Activated T-helper 1 cell treated with anti-CD3 and anti-CD28 coated beads, Interleukin-2, amount 50 U/mL, for 16 hours (primary cell): ENCODE data around the gene SNX25.

Source experiments
- DNase-seq, 2 donors: peaks; one replicate each; pipeline ENCODE4 v3.0.0-alpha.2; 2020; ENCODE audit warnings: low read depth in 1 of 2, low spot score in 1 of 2

Gene SNX25

DNA sequence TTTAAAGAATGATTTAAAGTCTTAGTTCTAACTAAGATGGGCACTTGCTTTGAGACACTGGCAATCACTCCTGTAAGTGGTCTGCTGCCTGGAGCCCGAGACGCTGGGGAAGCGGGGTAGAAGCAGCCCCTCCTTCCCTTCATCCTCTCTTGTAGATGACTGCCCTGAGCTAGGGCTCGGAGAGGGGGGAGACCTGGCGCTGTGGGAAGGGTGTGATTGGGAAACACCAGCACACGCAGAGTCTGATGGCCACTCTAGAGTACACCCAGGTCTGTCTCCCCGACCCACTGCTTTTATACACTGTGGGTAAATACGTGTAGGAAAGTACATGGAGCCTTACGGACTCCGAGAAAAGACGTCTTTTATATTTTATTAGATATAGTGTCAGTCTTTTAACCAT is 162.3 kb downstream of the SNX25 start:
- DNase-seq, result no peak

DNA sequence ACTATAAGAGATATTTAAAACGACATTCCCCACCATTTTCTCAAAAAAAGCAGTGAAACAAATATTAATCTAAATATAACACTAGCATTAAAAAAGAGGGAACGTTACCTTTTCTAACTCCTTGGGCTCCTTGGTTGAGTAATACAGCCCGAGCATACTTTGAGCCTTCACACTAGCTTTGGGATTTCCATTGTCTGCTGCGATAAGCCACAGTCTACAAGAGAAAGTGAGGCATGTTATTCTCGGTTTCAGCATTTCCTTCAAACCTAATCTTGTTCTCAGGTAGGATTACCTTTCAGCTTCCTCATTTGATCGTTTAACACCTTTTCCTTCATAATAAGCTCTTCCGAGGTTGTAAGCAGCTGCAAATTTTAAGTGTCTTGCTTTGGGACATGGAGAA is 164.6 kb downstream of the SNX25 start:
- no peak for DNase-seq

DNA sequence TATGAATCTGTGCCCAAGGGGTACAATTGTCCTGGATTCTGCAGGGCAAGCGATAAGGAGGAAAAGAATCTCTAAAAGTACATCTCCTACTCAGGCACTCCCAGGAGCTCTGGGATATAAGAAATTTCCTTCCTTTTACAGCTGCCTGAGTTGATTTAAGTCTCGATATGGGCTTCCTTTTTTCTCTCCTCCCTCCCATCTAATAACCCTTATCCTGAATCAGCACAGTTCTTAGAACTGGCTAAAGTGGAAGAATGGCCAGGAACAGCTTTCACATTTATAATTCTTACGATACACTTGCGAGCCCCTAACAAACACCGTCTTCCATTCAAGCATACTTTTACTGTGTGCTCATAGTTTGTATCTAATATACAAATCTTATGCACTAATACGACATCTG is 165.2 kb downstream of the SNX25 start:
- DNase-seq, result no peak

DNA sequence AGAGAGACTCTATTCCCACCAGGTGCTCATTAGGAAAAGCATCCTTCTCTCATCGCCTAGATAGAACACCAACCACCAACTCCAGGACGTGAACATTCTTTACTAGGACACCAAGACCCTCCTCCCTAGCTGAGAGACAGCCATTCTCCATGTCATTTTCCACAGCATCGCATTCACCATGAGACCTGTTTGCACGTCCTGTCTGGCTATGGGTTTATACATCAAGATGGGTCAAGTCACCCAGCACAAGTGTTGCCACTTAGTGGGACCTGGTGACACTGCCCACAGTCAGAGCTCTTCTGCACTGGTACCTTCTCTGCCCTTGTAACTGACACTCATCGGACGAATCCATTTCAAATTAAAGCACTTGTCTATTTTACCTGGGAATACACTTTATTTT is 168.9 kb downstream of the SNX25 start:
- DNase-seq, result no peak

DNA sequence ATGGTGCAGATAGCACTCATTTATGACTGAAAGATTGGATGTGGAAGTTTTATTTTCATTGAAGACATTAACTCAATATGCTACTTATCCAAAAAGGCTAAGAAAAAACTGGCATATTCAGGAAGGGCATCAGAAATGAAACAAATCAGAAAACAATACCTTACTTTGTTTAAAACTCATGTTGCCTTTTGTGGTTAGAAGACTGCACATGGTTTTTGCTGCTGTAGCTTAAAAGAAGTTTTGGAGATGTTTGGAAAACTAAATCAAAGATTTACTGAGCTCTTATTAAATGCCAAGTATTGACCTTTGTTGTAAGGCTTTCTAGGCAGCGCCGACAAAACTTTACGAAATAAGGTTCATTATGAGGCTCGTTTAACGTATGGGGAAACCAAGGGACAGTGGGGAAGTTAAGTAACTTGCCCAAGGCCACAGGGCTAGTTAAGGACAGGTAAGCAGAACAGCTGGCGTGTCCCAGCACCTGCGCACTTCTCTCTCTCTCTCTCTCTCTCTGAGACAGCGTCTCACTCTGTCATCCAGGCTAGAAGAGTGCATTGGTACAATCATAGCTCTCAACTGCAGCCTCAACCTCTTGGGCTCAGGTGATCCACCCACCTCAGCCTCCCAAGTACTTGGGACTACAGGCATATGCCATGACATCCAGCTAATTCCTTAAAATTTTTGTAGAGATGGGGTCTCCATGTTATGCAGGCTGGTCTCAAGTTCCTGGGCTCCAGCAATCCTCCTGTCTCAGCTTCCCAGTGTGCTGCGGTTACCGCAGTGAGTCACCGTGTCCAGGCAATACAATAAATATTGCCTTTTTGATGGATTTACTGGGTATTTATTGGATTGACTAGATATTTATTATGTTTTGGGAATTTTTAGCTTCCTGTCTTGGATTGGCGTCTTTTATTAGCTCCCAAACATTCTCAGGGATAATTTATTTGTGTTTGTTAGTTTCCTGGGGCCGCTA is 170.2 kb downstream of the SNX25 start:
- DNase-seq, result no peak

DNA sequence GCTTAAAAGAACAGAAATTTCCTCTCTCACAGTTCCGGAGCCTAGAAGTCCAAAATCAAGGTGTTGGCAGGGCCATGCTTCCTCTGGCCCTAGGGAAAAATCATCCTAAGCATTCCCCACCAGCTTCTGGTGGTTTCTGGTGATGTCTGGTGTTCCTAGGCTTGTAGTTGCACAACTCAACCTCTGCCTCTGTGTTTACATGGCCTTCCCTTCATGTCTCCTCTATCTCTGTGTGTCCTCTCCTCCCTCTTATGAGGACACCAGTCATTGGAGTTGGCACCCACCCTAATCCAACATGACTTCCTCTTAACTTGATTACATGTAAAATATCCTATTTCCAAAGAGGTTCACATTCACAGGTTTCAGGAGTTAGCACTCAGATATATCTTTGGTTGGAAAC is 170.9 kb downstream of the SNX25 start:
- no peak for DNase-seq

DNA sequence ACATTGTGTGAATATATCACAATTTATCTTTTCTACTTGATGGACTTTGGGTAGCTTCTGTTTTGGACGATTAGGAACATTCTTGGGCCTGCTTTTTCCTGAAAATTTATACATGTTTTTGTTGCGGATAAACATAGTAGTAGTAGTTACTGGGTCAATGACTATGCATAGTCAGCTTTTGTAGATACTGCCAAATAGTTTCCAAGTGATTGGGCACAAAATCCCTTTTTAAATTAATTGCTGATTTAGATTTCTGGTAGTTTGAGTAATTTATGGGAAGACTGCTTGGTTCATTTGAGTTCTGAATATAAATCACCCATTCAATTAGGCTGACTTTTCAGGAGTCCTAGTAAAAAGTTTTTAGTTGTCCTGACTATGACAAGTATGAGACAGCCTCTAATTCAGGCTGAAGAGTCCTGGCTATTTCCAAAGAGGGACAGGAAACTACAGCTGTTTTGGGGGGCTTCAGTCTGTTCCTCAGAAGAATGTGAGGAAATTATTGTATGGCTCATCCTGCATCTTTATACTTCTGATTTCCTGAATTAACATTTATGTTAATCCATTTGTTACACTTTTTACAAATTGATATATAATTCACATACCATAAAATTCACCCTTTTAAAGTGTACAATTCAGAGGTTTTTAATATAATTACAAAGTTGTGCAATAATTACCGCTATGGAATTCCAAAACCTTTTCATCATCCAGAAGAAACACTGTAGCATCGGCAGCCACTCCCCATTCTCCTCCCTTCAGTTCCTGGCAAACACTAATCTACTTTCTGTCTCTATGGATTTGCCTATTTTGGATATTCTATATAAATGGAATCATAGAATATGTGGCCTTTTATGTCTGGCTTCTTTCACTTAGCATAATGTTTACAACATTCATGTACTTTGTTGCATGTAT is 172.1 kb downstream of the SNX25 start:
- DNase-seq, result no peak

DNA sequence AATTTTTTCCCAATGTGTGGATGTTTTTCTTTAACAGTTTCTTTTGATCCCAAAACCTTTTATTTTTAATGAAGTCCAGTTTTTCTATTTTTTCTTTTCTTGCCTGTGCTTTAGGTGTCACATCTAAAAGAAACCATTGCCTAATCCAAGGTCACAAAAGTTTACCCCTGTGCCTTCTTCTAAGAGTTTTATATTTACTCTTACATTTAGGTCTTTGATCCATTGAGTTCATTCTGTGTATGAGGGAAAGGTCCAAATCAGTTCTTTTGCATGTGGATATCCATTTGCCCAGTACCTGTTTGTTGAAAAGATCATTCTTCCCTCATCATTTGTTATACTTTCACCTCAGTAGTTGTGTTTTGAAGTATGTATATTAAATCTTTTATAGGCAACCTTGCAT is 173.4 kb downstream of the SNX25 start:
- DNase-seq, result no peak

DNA sequence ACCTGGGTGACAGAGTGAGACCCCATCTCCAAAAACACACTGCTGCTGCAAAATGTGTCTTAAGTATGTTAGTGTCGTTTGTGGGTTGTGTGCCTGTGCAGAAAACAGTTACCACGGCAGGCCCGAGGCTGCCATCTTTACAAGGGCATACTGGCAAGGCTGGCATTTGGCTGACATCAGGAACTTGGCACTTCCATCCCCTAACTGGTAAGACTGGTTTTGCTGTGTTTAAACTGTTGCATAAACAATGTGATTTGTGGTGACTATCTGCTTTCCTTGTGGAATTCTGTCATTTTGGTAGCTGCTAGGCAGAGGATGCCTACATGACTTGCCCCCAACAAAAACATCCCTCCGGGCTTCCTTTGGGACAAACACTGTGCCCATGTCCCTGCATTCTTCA is 174.1 kb downstream of the SNX25 start:
- no peak for DNase-seq

DNA sequence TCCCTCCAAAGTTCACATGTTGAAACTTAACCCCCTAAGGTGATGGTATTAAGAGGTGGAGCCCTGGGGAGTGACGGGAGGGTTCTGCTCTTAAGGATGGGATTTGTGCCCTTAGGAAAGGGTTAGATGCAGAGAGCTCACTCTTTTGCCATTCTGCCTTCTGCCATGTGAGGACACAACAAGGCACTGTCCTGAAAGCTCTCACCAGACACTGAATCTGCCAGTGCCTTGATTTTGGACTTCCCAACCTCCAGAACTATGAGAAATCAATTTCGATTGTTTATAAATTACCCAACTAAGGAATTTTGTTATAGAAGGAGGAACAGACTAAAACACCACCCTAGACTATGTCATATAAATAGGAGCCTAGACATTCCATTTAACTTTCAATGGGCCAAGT is 174.7 kb downstream of the SNX25 start:
- DNase-seq, result no peak

DNA sequence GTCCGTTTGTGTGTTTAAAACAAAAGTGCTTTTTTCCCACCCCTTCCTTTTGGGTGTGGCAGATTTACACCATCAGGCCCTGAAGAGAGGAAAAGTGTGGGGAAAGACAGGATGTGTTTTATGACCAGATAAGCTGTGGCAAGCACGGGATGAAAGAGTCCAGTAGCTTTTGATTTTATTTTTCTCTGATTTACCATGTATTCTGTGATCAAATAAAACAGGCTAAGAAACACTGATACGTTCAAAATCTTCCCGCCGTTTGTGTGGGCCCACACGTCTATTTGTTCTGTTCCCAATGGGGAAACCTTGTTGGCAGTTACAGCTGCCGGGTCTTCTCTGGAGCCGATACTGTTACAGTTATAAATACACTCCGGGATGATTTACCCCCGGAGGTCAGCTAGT is 175.5 kb downstream of the SNX25 start:
- no peak for DNase-seq

DNA sequence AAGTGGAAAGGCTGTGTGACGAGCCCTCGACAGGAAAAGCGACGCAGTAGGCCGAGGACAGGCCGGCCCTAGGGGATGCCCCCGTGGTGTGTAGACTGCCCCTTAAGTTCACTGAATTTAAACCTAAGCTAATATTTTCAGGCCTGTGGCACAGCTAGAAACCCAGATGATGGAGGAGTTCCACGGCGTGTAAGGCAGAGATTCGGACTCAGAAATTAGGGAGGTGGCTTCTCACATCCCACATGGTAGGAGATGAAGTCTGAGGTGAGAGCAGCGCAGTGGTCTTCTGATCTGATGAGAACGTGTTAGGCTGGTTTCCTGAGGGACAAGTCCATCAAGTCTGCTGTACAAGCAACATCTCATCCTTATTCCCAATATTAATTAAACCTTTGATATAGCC is 178.6 kb downstream of the SNX25 start:
- DNase-seq, result no peak

DNA sequence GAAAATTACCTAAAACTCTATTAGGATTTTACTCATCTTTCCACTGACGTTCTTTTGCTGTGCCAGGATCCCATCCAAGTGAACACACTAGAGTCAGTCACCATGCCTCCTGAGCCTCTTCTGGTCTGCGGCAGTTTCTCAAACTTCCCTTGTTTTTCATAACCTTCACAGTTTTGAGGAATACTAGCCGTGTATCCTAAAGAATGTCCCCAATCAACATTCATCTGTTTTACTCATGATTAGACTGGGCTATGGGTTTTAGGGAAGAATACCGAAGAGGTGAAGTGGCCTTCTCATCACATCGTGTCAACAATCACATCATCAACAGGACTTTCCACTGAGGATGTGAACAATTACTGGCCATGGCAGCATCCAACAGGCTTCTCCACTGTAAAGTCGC is 181.5 kb downstream of the SNX25 start:
- DNase-seq, result no peak

DNA sequence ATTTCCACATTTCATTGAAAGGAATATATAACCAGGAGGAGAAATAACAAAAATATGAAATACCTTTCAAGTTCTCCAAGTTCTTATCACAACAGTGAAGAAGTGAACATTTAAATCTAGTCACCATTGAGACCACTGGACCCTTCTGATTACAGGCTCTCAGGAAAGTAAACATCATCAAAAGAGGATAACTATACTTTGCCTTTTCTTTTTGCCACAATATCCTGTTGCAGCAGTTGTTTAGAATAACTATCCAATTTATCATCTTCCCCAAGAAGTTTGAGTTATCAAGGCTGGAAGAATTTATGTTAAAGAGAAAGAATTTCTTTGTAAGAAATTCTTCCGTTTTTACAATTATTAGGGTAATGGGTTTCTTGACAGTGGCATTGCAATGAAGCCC is 182.8 kb downstream of the SNX25 start:
- no peak for DNase-seq

DNA sequence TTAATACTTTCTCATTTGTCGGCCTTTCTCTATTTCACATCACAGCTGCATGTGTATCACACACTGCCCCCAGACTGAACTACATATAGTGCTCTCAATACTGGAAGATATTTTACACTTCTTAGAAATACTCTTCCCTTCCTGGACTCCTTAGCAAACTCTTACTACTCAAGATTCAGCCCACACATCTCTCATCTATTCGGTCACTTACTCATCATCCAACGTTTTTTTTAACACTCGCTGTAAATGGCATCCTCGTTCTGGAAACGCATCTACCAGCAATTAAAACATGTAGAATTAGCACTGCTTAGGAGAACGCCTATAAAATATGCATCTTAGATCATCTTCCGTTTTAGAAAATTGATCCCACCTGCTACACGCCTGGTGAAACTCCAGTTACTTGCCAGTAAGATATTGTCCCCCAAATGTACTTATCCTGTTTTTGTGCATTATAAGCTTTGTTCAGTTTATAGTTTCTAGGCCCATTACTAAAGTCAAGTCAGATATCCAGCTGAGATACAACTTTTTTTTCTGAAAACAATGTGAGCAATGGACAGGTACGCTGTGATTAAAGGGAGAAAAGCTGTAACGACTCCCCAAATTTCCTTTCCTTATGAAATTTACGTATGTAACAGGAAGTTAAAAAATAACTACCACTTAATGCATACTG is 185.3 kb downstream of the SNX25 start:
- DNase-seq, result no peak

DNA sequence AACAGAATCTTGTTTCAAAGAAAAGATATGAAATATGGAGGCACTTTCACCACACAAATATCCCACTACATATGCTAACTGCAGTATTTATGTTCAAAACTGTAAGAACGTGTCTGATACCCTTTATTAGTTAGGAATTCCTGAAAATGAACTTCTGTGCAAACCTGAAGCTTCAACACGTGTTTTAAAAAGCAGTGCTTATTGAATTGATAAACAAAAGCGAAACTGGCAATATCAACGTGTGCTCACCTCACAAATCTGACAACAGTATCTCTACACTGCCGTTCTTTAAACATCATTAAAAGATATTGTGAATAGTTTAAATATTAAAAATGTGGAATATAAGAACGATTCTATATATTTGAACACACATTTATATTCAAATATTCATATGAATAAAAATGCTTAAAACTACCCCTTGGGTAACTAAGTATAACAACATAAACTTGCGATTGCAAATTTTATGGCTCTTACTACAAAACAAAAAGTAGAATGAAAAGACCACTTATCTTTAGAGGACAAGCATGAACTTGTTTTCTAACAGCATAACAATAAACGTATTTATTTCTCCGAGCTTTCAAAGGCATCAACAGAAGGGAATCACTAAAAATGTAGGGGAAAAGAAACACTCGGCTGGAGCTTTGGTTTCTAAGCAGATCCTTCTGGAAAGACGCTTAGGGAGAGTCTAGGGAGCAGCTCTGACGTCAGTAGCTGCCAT is 186.0 kb downstream of the SNX25 start, which contains the start of gene LRP2BP:
LRP2BP (minus strand) TSS at position 687 of the 718 bp plus-strand sequence. CDS start 17,738 bp downstream, outside the sequence.
- DNase-seq, result no peak

DNA sequence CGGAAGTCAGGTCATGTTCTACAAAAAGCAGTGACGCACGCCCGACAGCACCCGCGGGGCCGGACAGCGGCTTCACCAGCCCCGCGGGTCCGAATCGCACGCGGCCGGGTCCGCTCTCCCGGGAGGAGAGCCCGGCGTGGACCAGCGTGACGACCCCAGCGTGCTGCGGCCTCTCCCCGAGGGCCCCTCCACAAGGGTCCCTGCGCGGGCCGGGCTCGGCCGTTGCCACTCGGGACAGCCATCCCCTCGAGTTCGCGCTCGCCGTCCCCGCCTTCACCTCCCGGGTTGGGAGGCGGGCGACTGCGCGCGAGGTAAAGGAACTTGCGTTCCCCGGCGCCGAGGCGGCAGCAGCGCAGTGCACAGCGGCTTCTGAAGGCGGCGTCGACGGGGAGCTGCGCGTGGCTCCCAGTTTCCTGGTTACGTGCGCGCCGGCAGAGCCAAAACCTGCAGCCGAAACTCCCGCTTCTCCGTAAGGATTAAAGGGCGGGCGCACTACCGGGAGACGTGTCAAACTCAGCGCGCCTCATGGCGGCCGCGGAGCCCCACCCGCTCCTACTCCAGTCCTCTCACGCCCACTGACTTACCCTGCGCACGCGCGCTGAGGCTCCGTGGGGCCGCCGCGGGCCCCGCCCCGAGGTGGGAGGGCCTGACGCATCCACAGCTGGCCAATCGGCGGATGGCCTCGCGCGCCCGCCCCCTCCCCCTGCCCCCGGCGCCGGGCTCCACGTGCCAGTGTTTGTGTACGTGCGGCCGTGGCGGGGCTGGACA is 186.7 kb downstream of the SNX25 start:
- DNase-seq, result peak; percentile 88 to 96

DNA sequence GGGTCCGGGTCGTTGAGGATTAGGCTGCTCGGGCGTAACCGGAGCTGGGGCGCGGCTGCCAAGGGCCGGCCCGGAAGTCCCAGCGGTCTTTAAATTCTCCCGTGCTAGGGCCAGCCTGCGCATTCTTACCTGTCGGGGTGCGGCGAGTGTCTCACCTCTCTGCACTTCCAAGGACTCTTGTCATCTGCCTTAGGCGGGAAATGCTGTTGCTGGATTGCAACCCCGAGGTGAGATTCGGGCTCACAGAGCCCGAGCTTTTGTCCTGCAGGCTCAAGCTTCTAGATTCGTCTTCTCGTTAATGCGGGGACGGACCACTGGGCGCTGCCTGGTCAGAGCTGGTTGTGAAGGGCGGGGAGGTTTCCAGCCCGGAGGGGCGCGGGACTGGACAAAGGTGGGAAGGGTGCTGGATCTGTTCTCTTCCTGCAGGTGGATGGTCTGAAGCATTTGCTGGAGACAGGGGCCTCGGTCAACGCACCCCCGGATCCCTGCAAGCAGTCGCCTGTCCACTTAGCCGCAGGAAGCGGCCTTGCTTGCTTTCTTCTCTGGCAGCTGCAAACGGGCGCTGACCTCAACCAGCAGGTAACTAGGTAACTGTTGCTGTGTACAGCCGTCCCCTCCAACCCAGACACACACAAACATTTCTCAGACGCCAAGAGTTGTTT is 187.5 kb downstream of the SNX25 start, which contains the start of gene ANKRD37:
ANKRD37 (plus strand) TSS at position 118 of the 662 bp plus-strand sequence; CDS start at position 201, 83 bp downstream.
- DNase-seq, result no peak

DNA sequence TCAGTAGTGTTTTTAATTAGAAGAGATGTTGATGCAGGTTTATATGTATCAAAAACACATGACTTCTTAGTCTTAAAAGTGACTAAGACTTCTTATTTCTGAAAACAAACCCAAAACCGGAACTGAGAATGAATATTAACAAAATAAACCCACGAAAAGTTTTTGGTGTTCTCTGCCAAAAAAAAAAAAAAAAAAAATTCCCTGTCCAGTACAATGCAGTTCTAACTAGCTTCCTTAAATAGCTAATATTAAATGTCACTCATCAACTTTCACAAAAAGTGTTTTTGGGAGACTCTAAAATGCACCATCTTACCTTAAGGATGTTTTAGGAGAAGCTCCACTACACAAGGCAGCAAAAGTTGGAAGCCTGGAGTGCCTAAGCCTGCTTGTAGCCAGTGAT is 189.2 kb downstream of the SNX25 start:
- no peak for DNase-seq
